HG03571 (cell line): ENCODE measurements around the gene OTUD1.

ENCODE experiments used
- ATAC-seq: cut with Tn5 transposase; IDR thresholded peaks from one replicate; pipeline ENCODE4 v1.9.1; 2021; ENCODE audit not compliant: unreplicated experiment

Gene OTUD1

DNA sequence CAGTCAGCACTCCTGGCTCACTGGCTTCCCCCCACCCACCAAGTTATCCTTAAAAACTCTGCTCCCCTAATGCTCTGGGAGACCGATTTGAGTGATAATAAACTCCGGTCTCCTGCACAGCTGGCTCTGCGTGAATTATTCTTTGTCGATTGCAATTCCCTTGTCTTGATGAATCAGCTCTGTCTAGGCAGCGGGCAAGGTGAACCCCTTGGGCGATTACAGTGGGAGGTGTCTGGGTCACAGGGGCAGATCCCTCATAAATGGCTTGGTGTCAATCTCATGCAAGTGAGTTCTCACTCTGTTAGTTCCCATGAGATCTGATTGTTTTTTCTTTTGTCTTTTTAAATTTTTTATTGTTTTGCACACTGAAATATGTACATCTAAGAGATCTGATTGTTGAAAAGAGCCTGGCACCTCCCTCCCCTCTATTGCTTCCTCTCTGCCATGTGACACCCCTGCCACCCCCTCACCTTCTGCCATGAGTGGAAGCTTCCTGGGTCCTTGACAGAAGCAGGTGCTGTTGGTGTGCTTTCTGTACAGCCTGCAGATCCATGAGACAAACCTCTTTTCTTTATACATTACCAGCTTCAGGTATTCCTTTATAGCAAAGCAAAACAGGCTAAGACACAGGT lies 20.5 kb downstream of the OTUD1 start:
- ATAC-seq = no peak

DNA sequence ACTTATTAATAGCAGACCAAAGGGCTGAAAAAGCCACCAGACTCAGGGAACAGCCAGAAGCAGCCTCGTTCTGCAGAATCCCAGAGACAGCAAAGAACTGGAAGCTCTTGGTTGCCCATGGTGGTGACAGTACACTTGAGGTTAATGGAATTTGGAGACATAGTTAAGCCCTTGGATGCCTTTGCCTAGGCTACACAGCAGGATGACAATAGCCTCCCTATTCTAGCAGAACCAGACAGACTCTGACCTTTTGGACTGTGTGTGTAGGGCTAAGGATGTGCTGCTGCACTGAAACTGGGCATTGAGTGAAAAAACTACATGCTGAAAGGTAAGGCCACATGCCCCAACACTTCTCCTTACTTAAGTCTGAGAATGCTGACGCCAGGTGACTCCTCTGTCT lies 22.7 kb downstream of the OTUD1 start:
- no peak for ATAC-seq

DNA sequence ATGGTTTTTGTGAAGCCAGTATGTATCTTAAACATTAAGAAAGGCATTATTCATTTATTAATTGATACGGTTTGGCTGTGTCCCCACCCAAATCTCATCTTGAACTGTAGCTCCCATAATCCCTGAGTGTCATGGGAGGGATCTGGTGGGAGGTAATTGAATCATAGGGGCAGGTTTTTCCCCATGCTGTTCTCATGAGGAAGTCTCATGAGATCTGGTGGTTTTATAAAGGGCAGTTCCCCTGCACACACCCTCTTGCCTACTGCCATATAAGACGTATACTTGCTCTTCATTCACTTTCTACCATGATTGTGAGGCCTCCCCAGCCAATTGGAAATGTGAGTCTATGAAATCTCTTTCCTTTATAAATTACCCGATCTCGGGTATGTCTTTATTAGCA lies 28.1 kb downstream of the OTUD1 start:
- ATAC-seq = no peak

DNA sequence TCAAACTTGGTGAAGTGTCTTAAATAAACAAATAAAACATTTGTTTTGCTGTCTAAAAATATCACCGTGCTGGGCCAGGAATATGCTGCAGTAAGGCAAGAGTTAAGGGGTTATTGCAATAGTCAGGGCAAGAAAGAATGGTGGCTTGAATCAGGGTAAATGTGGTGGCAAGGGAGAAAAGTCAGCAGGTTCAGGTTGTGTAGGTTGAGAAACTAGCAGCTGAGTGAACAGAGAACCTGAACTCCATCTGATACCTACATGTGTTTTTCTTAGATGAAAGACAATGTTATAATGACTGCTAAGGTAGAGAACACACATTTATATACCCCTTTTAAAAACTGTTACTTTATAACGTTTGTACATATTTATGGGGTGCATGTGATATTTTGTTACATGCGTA lies 28.7 kb downstream of the OTUD1 start:
- no peak for ATAC-seq

DNA sequence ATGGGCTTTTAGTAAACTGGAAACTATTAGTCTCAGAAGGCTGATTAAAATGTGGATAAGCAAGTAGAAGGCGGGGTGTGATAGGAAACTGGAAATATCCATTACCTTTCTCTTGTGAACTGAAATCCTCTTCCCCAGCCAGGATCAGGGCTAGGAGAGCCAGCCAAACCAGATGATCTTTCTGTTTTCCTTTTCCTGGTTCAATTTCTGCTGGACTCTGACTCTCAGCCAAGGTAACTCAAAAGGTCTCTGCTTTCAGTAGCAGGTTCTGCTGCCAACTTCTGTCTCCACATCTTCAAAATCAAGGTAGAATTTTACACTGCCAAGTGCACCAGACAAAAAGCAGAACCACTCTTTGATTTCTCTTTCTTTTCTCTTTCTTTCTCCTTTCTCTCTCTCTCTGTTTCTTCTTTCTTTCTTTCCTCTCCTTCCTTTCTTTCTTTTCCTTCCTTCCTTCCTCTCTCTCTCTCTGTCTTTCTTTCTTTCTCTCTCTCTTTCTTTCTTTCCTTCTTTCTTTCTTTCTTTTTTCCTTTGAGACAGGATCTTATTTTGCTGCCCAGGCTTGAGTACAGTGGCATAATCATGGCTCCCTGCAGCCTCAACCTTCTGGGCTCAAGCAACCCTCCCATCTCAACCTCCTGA lies 30.8 kb downstream of the OTUD1 start:
- no peak for ATAC-seq

DNA sequence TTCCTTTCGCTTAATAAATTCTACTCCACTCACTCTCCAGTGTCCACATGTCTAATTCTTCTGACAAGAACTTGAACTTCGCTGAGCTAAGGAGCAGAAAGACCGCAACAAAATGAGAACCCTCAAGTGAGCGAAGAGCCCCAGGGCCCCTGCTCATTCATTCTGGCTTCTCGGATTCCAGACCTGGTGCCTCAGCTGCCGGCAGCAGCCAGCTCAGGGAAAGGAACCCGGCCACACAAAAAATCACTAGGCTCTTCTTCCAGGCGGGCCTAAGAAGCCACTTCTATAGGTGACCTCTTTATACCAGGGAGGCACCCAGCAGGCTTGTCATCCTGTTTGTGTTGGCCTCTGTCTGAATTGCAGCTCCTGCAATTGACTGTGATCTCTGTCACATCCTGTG lies 33.3 kb downstream of the OTUD1 start:
- no peak for ATAC-seq

DNA sequence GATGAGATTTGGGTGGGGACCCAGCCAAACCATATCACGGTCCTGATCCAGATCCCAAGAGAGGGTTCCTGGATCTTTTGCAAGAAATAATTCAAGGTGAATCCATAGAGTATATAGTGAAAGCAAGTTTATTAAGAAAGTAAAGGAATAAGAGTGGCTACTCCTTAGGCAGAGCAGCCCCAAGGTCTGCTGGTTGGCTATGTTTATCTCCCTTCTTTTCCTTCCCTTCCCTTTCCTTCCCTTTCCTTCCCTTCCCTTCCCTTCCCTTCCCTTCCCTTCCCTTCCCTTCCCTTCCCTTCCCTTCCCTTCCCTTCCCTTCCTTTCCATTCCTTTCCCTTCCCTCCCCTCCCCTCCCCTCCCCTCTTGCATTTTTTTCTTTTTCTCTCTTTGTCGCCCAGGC lies 35.2 kb downstream of the OTUD1 start:
- no peak for ATAC-seq

DNA sequence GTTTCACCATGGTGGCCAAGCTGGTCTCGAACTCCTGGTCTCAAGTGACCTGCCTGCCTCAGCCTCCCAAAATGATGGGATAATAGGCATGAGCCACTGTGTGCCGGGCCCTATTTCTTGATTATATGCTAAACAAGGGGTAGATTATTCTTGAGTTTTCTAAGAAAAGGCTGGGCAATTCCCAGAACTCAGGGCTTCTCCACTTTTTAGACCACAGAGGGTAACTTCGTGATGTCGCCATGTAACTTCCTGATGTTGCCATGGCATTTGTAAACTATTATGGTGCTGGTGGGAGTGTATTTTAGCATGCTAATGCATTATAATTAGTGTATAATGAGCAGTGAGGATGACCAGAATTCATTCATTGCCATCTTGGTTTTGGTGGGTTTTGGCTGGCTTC lies 35.8 kb downstream of the OTUD1 start:
- no peak for ATAC-seq

DNA sequence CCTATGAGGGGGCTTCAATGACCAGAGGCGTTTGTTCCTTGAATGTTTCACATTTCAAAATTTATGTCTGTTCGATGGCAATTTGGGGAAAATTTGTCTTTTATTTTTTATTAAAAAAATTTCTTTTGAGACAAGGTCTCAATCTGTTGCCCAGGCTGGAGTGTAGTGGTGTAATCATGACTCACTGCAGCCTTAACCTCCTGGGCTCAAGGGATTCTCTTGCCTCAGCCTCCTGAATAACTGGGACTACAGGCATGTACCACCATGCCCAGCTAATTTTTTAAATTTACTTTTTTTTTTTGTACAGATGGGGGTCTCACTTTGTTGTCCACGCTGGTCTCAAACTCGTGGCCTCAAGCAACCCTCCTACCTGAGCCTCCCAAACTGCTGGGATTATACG lies 39.7 kb downstream of the OTUD1 start:
- ATAC-seq = no peak

DNA sequence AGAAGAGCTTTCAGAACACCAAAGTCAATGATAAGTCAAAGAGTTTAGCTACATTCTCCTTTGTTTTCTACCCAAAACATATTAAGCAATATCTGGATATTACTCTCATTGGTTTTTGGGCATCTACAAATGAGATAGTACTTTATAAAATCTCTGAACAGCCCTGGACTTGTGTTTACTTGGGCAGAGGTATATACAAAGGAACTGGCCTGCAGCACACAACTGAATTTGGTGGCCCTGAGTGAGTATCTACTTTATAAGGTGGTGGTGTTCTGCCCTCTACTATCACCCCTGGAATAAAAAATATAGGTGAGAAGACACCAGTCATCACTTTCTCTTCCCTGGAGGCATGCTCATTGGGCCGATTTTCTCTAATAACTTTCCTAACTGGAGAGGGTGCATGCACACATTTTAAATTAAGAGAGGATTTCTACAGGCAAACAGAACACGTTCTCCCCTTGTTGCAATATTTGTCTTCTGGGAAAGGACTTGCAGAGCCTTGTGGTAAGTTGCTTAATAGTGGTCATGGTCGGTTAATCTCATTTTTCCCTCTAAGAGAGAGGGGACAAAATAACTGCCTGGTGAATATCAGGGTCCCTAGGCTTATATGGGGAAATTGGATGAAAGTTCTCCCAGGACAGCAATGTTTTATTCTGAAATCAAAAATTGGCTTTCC lies 41.1 kb downstream of the OTUD1 start:
- ATAC-seq = no peak

DNA sequence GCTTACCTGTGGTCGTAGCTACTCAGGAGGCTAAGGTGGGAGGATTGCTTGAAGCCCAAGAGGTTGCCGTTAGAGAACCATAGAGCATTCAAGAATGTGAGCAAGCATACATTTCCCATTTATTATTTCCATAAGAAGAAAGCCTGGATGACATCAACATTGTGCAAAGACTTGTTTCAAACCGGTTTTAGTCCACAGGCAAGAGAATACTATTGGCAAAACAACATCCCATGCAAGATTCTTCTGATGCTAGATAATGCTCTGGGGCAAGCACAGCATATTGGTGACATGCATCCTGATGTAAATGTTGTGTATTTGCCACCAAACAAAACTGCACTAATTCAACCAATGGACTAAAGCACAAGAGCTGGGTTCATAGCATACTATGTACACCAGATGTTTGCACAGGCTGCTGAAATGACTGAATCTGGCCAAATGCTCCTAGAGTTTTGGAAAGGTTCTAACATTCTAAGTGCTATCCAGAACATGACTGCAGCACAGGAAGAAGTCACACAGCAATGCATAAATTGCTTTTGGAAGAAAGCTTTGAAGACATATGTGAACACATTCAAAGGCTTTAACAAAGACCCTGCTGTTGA lies 42.6 kb downstream of the OTUD1 start:
- ATAC-seq = no peak

DNA sequence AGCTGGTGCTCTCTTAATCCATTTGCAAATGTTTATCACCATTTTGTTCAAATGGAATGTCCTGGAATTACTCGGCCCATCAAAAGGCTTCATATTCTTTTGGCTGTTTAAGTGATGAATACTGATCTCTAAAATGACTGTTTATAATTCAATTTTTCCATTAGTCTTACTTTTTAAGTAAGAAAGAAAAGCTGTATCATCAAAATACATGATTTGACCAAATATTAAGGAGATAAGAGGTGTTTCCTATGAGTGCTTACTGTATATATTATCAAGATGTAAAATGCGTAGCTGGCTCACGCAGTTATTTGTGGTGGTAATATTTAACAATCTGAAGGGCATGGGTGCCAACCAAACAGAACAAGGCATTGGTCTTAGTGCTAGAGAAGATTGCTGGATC lies 51.2 kb downstream of the OTUD1 start:
- ATAC-seq = no peak
